Fibroblast of lung (primary cell): Measurements from ENCODE around the gene CECR2. TPM values are rescaled to one million over a fixed set of nuclear protein-coding genes. Genes with fewer than 3 reads are reported as not detected.

Experiments
- DNase-seq, 2 donors: peaks; one replicate each; pipeline versions ENCODE4 v3.0.0 to v3.0.0-alpha.2; 2010; ENCODE audit warnings: low read depth in 2 of 2
- H2AFZ ChIP-seq: 2 replicates; pipeline ENCODE4 v1.5.1; 2012; ENCODE audit warnings: low read length, control low read depth, inconsistent platforms
- H3K27ac ChIP-seq: 2 replicates; pipeline ENCODE4 v1.5.1; 2011; ENCODE audit warnings: low read length, control low read depth; ENCODE audit not compliant: insufficient read depth
- H3K27me3 ChIP-seq: 2 replicates; pipeline ENCODE4 v1.5.1; 2011; ENCODE audit warnings: mild to moderate bottlenecking, low read length; ENCODE audit not compliant: control insufficient read depth, insufficient read depth
- H3K36me3 ChIP-seq: 2 replicates; pipeline ENCODE4 v1.5.1; 2011; ENCODE audit warnings: low read length; ENCODE audit not compliant: control insufficient read depth, insufficient read depth
- H3K4me1 ChIP-seq: 2 replicates; pipeline ENCODE4 v1.5.1; 2011; ENCODE audit warnings: low read length; ENCODE audit not compliant: control insufficient read depth, insufficient read depth; ENCODE audit errors: extremely low read depth
- H3K4me2 ChIP-seq: 2 replicates; pipeline ENCODE4 v1.5.1; 2011; ENCODE audit warnings: low read length, control low read depth; ENCODE audit not compliant: insufficient read depth; ENCODE audit errors: extremely low read depth
- H3K4me3 ChIP-seq, 4 experiments: fragments of 200-600 bp in 1 of 4; sonication (generic) in 1 of 4; replicated peaks in 1 of 4; 2 replicates each; pipeline ENCODE4 v1.5.1; 2011 to 2016; ENCODE audit warnings: low read length in 4 of 4, low read depth in 3 of 4, mild to moderate bottlenecking in 3 of 4, control low read depth in 2 of 4, inconsistent platforms in 1 of 4, mixed read lengths in 1 of 4; ENCODE audit not compliant: insufficient read depth in 1 of 4; ENCODE audit errors: control extremely low read depth in 1 of 4
- H3K79me2 ChIP-seq: 2 replicates; pipeline ENCODE4 v1.5.1; 2012; ENCODE audit warnings: mild to moderate bottlenecking, low read length, inconsistent platforms; ENCODE audit not compliant: control insufficient read depth, insufficient read depth
- H3K9ac ChIP-seq: 2 replicates; pipeline ENCODE4 v1.5.1; 2011; ENCODE audit warnings: mild to moderate bottlenecking, low read length, control low read depth; ENCODE audit not compliant: insufficient read depth
- H3K9me3 ChIP-seq: 2 replicates; pipeline ENCODE4 v1.5.1; 2012; ENCODE audit warnings: low read depth, low read length; ENCODE audit not compliant: control insufficient read depth, insufficient read depth
- H4K20me1 ChIP-seq: 2 replicates; pipeline ENCODE4 v1.5.1; 2011; ENCODE audit warnings: low read length; ENCODE audit not compliant: control insufficient read depth, insufficient read depth; ENCODE audit errors: extremely low read depth
- EZH2 ChIP-seq: IDR thresholded peaks from 2 replicates; pipeline ENCODE4 v1.5.1; 2012; ENCODE audit warnings: low read length, control low read depth, mild to moderate bottlenecking; ENCODE audit errors: missing control alignments
- polyA plus RNA-seq, 2 donors: library from polyadenylated mRNA; depleted of rRNA in 1 of 2; stranded (reverse) in 1 of 2; unstranded in 1 of 2; fragments of >200 nt; gene quantifications; 2 replicates each; pipeline ENCODE4 v1.2.1, GENCODE V29; 2011 to 2012; ENCODE audit warnings: missing spikeins in 1 of 2
- total RNA-seq: library from RNA; depleted of rRNA; stranded (reverse); fragments of >200 nt; gene quantifications from 2 replicates; pipeline ENCODE4 v1.2.1, GENCODE V29; 2014
- TF ChIP-seq, protein P1 (sequence below), 2 donors: IDR thresholded peaks in 1 of 2; conservative IDR thresholded peaks in 1 of 2; 1 replicate in 1 of 2; 2 replicates in 1 of 2; pipeline ENCODE4 v1.5.1; 2011 to 2012; ENCODE audit warnings: low read length in 2 of 2, control low read depth in 1 of 2, inconsistent platforms in 1 of 2, low read depth in 1 of 2, mild to moderate bottlenecking in 1 of 2

The CECR2 gene
- total and polyA plus RNA-seq, 2 donors (not counting 1 experiment from before 2014, with no cell fraction given), result under 0.01 to 0.09 TPM

DNA sequence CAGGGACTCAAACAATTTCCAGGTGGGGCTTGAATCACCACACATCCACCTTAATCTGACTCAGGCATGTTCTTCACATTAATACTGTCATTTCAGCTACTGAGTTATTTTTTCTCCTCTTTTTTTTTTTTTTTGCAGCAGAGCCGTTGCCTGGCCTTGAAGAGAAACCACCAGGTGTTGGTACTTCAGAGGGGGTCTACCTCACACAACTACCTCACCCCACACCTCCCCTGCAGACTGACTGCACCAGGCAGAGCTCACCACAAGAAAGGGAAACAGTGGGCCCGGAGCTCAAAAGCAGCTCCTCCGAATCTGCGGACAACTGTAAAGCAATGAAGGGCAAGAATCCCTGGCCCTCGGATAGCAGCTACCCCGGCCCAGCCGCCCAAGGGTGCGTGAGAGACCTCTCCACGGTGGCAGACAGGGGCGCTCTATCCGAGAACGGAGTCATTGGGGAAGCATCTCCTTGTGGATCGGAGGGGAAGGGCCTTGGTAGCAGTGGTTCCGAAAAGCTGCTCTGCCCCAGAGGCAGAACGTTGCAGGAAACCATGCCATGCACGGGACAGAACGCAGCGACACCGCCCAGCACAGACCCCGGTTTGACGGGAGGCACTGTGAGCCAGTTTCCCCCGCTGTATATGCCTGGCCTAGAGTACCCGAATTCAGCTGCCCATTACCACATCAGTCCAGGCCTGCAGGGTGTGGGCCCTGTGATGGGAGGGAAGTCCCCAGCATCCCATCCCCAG, 178.9 kb downstream of the CECR2 start:
- no peaks in the 10 kb centered on the region for H3K9me3 ChIP-seq
- TF ChIP-seq EZH2, result no peak
- TF ChIP-seq, protein P1, sequence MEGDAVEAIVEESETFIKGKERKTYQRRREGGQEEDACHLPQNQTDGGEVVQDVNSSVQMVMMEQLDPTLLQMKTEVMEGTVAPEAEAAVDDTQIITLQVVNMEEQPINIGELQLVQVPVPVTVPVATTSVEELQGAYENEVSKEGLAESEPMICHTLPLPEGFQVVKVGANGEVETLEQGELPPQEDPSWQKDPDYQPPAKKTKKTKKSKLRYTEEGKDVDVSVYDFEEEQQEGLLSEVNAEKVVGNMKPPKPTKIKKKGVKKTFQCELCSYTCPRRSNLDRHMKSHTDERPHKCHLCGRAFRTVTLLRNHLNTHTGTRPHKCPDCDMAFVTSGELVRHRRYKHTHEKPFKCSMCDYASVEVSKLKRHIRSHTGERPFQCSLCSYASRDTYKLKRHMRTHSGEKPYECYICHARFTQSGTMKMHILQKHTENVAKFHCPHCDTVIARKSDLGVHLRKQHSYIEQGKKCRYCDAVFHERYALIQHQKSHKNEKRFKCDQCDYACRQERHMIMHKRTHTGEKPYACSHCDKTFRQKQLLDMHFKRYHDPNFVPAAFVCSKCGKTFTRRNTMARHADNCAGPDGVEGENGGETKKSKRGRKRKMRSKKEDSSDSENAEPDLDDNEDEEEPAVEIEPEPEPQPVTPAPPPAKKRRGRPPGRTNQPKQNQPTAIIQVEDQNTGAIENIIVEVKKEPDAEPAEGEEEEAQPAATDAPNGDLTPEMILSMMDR (conservative IDR thresholded peaks at IDR 0.05 in 1 of 2, IDR thresholded peaks at IDR 0.05 in 1 of 2; ENCODE audit: low read depth in 1 of 2, low read length in 2 of 2), result no peak
- no peak for DNase-seq

DNA sequence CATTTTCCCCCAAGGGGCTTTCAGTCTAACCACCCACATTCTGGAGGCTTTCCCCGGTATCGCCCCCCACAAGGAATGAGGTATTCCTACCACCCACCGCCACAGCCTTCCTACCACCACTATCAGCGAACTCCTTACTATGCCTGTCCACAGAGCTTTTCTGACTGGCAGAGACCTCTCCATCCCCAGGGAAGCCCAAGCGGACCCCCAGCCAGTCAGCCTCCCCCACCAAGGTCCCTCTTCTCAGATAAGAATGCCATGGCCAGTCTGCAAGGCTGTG, 179.4 kb downstream of the CECR2 start:
- Histone ChIP-seq H2AFZ (no peak overlapping the region), H3K4me1 (no peaks in the 10 kb centered on the region), H3K36me3 (no peaks in the 10 kb centered on the region), H3K27ac (no peak overlapping the region), H3K27me3 (no peaks in the 10 kb centered on the region), H3K9me3 (no peaks in the 10 kb centered on the region), H3K4me2 (no peak overlapping the region), H3K79me2 (no peaks in the 10 kb centered on the region), H3K9ac (no peak overlapping the region), H4K20me1 (no peaks in the 10 kb centered on the region), H3K4me3 (no peak overlapping the region)
- TF ChIP-seq EZH2, result no peak
- TF ChIP-seq, protein P1 (conservative IDR thresholded peaks at IDR 0.05 in 1 of 2, IDR thresholded peaks at IDR 0.05 in 1 of 2; ENCODE audit: low read depth in 1 of 2, low read length in 2 of 2), result no peak
- no peak for DNase-seq

More for the DNA sequence above, 178.9 kb downstream of the CECR2 start:
- H3K4me2 ChIP-seq, result no peak overlapping the region
- H3K4me3 ChIP-seq, result no peak overlapping the region
- no peaks in the 10 kb centered on the region for H3K36me3 ChIP-seq
- no peak overlapping the region for H3K27ac ChIP-seq
- H2AFZ ChIP-seq, result no peak overlapping the region
- H3K4me1 ChIP-seq, result no peaks in the 10 kb centered on the region
- no peaks in the 10 kb centered on the region for H3K27me3 ChIP-seq
- no peaks in the 10 kb centered on the region for H3K79me2 ChIP-seq
- H4K20me1 ChIP-seq, result no peaks in the 10 kb centered on the region
- H3K9ac ChIP-seq, result no peak overlapping the region

DNA sequence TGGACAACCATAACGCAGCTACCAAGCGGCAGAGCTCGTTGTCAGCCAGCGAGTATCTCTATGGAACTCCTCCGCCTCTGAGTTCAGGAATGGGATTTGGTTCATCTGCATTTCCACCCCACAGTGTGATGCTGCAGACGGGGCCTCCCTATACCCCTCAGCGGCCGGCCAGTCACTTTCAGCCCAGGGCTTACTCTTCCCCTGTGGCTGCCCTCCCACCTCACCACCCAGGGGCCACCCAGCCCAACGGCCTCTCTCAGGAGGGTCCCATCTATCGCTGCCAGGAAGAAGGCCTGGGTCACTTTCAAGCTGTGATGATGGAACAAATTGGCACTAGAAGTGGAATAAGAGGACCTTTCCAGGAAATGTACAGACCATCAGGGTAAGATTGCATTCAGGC, 179.9 kb downstream of the CECR2 start:
- no peak for TF ChIP-seq EZH2
- TF ChIP-seq, protein P1 (conservative IDR thresholded peaks at IDR 0.05 in 1 of 2, IDR thresholded peaks at IDR 0.05 in 1 of 2; ENCODE audit: low read depth in 1 of 2, low read length in 2 of 2), result no peak
- Histone ChIP-seq H3K79me2 (no peaks in the 10 kb centered on the region), H3K27ac (no peak overlapping the region), H4K20me1 (no peaks in the 10 kb centered on the region), H2AFZ (no peak overlapping the region), H3K9ac (no peak overlapping the region), H3K36me3 (no peaks in the 10 kb centered on the region), H3K4me2 (no peak overlapping the region), H3K27me3 (no peaks in the 10 kb centered on the region), H3K4me3 (no peak overlapping the region), H3K9me3 (no peaks in the 10 kb centered on the region), H3K4me1 (no peaks in the 10 kb centered on the region)
- no peak for DNase-seq
